ELR (cell line): ENCODE results near the gene SPINDOC.

ENCODE experiments used
- DNase-seq: peaks from one replicate; pipeline ENCODE4 v3.0.0-alpha.2; 2015; ENCODE audit warnings: low read depth

SPINDOC gene

DNA sequence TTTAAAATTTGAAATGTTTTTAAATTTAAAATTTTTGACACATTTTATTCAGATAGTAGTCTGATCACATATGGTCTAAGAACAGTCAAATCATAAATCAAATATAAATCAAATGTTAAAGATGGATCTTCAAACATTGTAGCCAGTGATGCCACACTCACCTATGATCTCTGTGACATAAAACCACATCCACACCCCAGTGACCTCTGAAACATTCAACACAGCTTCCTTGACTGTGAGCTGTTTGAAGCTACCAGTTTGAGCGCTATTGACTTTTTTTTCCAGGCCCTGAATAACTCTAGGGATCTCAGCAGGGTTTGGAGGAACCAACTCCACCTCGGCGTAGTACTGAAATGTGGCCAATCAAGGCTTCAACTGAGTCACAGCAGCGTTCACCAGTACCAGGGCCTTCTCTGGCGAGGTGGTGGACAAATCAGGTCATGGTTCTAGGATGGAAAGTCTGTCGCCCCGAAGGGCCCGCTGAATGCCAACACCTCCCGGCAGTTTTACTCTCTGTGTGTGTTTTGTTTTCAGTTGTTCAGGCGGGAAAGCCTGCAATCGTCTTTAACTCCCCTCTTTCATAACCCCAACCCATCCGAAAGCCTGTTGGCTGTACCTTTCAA is 21.4 kb downstream of the SPINDOC start:
- DNase-seq, result no peak

- no peak for DNase-seq
These were observed 21.9 kb downstream of the SPINDOC start for GRCh38 chr11:63835158-63835545.

DNA sequence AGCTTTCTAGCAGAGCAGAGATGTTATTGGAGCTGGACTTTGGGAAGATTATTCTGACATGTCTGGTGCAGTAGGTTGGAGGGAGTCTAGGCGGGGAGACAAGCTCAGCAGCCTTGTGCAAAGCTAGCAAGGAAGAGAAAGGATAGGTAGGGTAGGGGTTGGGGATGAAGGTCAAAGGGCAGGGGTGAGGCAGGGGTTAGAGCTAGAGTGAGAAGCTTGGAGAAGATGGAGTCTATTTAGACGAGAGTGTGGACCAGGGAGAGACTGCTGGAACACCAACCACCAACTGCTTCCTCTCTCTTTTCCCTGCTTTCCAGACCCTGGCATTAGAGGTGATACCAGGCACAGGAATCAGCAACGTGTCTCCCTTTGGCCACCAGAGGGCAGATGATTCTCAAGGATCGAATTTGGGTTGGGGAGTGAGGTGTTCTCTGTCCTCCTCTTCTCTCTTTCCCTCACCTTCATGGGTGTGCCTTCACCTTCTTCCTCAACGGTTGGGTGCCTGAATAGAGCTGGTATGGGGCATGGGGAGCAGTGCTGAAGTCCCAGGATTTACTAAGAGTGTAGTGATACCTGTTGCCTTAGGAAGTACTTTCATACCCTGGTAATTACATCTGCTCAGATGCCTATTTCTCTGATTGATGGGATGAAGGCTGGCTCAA is 23.9 kb downstream of the SPINDOC start:
- DNase-seq, result peak; percentile 83

DNA sequence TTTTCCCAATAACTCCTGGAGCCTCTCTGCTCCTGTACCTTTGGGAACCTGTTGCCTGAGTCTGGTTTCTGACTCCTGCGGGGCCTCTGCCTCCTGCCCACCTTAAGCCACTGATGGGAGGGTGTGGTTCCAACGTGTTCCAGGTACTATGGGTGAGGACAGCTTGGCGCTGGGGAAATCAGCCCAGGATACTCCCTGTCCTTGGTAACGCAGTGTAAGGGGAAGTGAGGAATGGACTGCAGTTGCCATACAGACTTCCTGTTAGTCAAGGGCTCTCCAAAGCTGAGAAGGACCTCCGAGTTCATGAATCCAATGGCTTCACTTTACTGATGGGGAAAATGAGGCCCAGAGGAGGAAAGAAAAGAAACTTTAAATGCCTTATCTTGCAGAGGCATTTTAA is 24.5 kb downstream of the SPINDOC start:
- DNase-seq, result peak; percentile 22

- DNase-seq, result no peak
These were observed 25.0 kb downstream of the SPINDOC start for GRCh38 chr11:63838150-63838677.

DNA sequence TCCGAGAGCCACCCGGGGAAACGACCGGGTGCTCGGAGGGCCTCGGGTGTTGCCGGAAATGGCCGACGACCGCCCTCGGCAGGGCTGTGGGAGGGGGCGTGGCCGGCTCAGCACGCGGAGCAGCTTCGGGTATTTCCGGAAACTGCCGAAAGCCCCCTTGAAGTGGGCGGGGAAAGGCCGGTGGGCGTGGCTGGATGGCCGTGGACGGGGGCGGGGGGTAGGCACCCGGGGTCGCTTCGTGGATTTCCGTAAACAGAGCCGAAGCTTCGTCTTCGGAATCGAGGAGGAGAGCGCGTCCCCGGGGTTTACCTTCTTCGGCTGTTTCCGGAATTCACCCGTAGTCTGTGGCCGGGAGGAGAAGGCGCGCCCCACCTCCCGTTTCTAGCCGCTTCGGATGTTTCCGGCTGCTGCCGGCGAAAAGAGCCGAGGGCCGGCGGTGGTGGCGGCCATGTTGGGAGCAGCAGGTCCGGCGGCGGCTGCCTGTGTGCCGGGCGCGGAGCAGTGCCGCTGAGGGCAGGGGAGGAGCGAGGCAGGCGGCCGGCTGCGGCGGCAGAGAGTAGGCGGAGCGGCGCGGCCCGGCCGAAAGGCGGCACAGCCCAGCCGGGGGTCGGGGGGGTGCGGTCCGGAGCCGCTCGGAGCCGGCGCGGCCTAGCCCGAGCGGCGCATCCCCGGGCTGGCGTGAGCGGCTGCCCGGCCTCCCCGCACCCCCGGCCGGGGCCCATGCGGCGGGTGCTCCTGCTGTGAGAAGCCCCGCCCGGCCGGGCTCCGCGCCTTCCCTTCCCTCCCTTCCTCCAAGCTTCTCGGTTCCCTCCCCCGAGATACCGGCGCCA is 25.6 kb downstream of the SPINDOC start, which contains the start of gene MARK2:
Gene MARK2 (plus strand): TSS at position 433 of the 830 bp plus-strand sequence. CDS start 397 bp downstream, at position 830.
- DNase-seq, result peak; percentile 98

- peak; percentile 52 for DNase-seq
These were observed 26.5 kb downstream of the SPINDOC start for GRCh38 chr11:63839508-63840355.

- DNase-seq, result peak; percentile 23
These were observed 27.3 kb downstream of the SPINDOC start for GRCh38 chr11:63840356-63841060.

- peak; percentile 51 for DNase-seq
These were observed 28.3 kb downstream of the SPINDOC start for GRCh38 chr11:63841554-63841953.

GRCh38 chr11:63843041-63843440 is 29.8 kb downstream of the SPINDOC start:
- DNase-seq, result no peak

GRCh38 chr11:63844836-63845235 is 31.6 kb downstream of the SPINDOC start:
- no peak for DNase-seq

GRCh38 chr11:63845303-63845702 is 32.0 kb downstream of the SPINDOC start:
- DNase-seq, result peak; percentile 75

GRCh38 chr11:63845911-63846310 is 32.7 kb downstream of the SPINDOC start:
- no peak for DNase-seq

- no peak for DNase-seq
These were observed 33.6 kb downstream of the SPINDOC start for GRCh38 chr11:63846897-63847296.

DNA sequence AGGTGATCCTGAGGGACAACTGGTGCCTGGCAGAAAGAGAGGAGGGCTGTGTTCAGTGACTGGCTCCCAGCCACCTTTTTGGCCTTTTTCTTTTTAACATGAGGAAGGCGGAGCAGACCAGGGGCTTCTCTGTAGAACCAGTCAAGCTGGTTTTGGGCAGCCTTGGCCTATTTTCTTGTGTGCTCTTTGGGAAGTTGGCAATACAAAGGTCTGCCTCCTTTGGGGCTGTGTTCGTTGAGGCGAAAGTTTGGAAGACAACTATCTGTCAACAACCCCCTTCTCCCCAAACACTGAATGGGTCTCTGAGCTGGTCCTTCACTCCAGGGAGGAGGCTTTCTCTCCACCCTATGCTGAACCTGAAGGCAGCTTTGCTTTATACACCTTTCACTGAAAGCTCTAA is 34.1 kb downstream of the SPINDOC start:
- DNase-seq, result no peak

- no peak for DNase-seq
These were observed 36.4 kb downstream of the SPINDOC start for GRCh38 chr11:63849691-63850090.

GRCh38 chr11:63850920-63851319 is 37.7 kb downstream of the SPINDOC start:
- DNase-seq, result no peak

DNA sequence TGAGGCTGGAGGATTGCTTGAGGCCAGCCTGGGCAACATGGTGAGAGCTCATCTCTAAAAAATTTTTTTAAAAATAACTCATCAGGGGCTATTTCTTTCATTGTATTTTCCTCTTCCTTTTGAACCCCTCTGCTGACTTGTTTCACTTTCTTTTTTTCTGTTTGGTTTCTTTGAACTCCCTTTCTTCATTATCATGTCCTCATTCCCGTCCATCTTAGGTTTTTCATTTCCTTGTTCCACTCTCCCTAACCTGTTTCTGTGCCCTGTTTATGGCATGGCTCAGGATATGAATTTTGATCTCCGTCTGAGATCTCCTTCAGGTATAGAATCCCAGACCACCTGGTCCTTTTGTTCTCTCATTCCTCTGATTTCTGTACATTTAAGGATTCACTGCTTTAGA is 38.1 kb downstream of the SPINDOC start:
- no peak for DNase-seq

DNA sequence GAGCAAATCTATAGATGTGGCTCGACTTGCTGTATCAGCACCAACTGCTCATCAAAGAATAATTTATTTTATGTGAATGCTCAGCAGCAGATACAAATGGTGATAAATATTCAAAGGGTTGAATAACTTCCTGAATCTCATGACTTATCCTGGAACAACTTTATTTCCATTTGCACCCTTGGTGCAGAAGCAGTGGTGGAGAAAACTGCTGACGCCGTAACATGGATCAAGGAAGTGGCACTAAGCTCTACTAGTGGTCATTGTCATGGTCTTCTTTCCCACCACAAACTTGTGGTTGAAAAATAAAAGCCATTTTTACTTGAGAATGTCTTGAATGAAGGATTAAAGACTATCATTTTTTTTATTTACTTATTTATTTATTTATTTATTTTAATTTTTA is 40.2 kb downstream of the SPINDOC start:
- no peak for DNase-seq

- no peak for DNase-seq
These were observed 41.4 kb downstream of the SPINDOC start for GRCh38 chr11:63854696-63855095.

- no peak for DNase-seq
These were observed 42.7 kb downstream of the SPINDOC start for GRCh38 chr11:63855975-63856374.
